ENCODE results near the gene EPB41L3.

DNA sequence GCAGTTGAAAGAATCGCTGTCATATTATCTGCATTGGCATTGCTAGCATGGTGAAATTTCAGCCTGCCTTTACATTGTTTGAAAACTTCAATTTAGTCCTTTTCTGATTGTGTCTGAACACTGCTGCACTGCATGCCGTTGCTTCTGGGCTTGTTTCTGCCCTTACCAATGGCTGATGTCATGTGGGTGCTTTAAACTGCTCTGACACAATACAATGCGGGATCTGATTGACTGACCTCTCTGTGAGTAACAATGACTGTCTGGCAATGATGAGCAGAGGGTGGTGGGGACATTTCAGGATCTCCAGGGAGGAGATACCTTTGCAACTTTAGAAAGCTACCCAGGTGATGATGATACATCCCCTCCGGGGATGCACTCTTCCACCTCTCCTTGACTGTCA lies 128.8 kb downstream of the EPB41L3 start:
- TF ChIP-seq POLR2AphosphoS5 (IDR thresholded peaks at IDR 0.05) (no peak), EP300 (IDR thresholded peaks at IDR 0.05) (no peak), CTCF (IDR thresholded peaks at IDR 0.05) (no peak), POLR2A (IDR thresholded peaks at IDR 0.05; ENCODE audit: low read depth) (no peak)

Measured in esophagus muscularis mucosa (tissue), 4 donors.